GM18526 (cell line): ENCODE results near the gene CDK5.

Experiments used
- POLR2A ChIP-seq: IDR thresholded peaks from 3 replicates; pipeline ENCODE4 v1.6.1; 2011; ENCODE audit not compliant: insufficient read length; ENCODE audit errors: extremely low read depth

CDK5 gene

DNA sequence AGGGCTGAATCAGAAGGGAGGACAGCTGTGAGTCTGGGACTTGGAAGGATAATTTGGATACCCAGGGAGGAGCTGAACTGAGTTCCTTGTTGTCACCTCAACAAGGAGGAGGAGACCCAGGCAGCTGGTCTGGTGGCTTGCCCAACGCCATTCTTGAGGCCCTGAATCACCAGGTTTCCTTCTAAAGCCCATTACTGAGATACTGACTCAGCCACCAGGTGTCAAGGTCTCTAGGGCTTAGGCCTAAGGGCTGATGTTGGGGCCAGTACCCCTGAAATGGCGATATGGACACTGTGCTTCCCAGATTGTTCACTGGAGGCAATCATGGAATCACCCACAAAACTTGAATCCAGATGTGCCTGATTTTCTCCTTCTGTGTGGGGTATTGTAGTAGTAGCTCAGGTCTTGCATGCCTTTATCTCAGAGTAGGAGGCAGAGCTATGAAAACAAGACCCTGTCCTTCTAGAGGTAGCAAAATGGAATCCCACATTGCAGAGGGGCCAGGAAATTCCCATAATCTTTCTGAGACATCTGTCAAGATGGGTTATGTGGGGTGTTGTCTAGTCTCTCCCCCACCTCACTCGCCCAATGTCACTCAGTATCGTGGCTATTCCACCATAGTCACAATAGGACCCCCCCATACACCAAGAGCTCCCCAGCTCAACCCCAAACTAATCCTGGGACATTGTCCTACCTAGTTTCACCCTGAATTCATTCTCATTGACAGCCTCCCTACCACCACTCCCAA is 31.6 kb downstream of the CDK5 start:
- TF ChIP-seq POLR2A: no peak

DNA sequence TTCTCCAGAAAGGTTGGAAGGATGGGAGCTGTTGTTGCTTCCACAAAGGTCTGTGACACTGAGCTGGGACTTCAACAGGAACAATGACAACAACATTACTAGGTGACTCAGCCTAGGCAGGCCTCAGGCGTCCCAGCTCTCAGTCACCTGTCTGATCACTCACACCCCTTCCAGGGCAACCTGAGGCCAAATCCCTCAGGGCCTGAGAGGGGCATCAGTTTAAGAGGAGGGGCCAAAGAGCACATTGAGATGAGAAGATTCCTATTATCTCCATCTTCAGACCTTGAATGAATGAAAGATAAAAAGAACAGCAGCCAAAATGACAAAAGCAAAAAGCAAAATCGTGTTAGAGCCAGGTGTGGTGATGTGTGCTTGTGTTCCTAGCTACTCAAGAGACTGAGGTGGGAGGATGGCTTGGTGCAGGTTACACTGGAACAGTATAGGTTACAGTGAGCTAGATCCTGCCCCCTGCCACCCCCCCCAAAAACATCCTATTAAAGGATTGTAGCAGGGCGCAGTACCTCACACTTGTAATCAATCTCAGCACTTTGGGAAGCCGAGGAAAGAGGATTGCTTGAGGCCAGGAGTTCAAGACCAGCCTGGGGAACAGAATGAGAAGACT is 33.2 kb downstream of the CDK5 start, which contains the start of gene ATG9B:
TSS of gene ATG9B (minus strand) at position 60 of the 622 bp plus-strand sequence. CDS start 71 bp downstream, outside the sequence.
- no peak for TF ChIP-seq POLR2A

GRCh38 chr7:151023232-151023631 is 34.5 kb downstream of the CDK5 start:
- no peak for TF ChIP-seq POLR2A

DNA sequence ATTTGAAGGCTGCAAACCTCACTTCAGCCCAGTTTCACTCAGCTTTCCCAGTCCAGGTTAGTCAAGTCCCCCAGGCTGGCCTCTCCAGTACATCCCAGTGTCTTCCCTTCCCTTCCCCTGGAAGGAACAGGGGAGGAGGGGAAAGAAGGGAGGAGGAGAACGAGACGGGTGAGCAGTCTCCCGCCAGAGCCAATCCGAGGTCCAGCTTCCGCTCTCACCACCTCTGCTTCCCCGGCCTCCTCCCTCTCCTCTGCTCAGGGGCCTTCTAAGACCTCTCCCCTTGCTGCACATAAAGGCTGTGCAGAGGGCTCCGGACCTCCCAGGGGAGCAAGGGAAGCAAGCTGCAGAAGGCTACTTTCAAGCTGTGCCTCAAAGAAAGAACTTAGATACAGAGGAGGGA is 37.5 kb downstream of the CDK5 start:
- no peak for TF ChIP-seq POLR2A

DNA sequence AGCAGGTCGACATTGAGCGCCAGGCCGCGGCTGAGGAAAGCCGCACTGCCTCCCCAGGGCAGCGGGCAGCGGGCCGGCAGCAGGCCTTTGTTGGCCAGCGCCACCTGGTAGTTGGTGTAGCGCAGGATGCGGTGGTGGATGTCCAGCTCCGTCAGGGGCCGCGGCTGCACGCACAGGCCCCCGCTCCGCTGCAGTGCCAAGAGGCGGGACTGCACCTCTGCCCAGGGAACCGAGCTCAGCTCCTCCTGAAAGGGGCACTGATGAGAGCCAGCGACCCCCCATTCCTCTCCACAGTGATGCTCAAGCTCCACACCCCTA is 38.6 kb downstream of the CDK5 start:
- TF ChIP-seq POLR2A: no peak

GRCh38 chr7:151018421-151019129 is 39.1 kb downstream of the CDK5 start:
- no peak for TF ChIP-seq POLR2A

- TF ChIP-seq POLR2A: no peak
These were observed 39.7 kb downstream of the CDK5 start for GRCh38 chr7:151017953-151018420.

DNA sequence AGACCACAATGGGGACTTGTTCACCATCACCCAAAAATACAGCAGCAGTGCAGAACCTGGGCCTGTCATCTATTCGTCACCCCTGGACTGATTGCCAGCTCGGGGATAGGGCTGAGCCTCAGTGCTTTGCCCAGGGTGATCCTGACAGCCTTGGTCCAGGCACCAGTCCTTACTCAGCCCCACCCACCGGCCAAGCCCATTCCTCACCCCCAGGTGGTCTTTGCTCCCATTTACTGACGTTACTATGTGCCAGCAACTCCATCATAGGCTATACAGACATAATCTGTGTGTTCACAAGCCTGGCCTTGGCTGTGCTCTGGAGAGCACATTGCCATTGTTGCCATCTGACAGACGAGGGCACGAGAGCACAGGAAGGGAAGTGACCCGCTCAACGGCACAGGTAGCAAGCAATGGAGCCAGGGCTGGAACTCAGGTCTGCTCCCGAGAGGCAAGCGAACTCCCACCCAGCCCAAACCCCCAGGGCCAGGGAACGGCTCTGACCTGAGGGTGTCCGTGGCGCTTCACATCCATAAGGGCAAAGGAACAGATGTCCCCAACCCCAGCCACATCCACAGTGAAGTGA is 40.2 kb downstream of the CDK5 start:
- no peak for TF ChIP-seq POLR2A

GRCh38 chr7:151016942-151017341 is 40.8 kb downstream of the CDK5 start:
- no peak for TF ChIP-seq POLR2A

GRCh38 chr7:151016505-151016904 is 41.2 kb downstream of the CDK5 start:
- no peak for TF ChIP-seq POLR2A

GRCh38 chr7:151015967-151016366 is 41.7 kb downstream of the CDK5 start:
- TF ChIP-seq POLR2A: no peak

GRCh38 chr7:151014950-151015349 is 42.7 kb downstream of the CDK5 start:
- no peak for TF ChIP-seq POLR2A

DNA sequence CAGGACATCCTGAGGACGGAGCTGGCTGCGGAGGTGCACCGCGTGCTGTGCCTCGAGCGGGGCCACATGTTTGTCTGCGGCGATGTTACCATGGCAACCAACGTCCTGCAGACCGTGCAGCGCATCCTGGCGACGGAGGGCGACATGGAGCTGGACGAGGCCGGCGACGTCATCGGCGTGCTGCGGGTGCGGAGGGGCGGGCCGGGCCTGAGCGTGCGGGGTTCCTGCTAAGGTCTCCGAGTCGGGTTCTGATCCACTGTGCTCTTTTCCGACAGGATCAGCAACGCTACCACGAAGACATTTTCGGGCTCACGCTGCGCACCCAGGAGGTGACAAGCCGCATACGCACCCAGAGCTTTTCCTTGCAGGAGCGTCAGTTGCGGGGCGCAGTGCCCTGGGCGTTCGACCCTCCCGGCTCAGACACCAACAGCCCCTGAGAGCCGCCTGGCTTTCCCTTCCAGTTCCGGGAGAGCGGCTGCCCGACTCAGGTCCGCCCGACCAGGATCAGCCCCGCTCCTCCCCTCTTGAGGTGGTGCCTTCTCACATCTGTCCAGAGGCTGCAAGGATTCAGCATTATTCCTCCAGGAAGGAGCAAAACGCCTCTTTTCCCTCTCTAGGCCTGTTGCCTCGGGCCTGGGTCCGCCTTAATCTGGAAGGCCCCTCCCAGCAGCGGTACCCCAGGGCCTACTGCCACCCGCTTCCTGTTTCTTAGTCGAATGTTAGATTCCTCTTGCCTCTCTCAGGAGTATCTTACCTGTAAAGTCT is 43.8 kb downstream of the CDK5 start:
- TF ChIP-seq POLR2A: no peak

GRCh38 chr7:151013356-151013732 is 44.4 kb downstream of the CDK5 start:
- TF ChIP-seq POLR2A: no peak

DNA sequence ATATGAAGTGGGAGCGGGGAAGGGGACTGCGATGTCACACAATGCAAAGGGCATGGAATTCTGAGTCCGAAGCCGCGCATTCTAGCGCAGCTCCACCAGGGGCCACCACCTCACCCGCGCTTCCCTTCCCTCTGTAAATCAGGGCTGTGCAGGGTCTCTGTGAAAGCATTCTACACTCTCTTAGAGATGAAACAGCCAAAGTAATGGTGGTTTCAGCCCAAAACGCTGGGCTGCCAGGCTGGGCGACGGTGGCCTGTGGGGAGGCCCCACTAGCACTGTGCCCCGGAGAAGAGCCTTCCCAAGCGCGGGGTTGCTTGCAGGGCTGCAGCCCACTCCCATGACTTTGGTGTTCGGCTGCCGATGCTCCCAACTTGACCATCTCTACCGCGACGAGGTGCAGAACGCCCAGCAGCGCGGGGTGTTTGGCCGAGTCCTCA is 44.8 kb downstream of the CDK5 start:
- no peak for TF ChIP-seq POLR2A
